ENCODE results near the gene CHERP. TPM values are rescaled to one million over a fixed set of nuclear protein-coding genes. Genes with fewer than 3 reads are reported as not detected.

Gene CHERP, protein sequence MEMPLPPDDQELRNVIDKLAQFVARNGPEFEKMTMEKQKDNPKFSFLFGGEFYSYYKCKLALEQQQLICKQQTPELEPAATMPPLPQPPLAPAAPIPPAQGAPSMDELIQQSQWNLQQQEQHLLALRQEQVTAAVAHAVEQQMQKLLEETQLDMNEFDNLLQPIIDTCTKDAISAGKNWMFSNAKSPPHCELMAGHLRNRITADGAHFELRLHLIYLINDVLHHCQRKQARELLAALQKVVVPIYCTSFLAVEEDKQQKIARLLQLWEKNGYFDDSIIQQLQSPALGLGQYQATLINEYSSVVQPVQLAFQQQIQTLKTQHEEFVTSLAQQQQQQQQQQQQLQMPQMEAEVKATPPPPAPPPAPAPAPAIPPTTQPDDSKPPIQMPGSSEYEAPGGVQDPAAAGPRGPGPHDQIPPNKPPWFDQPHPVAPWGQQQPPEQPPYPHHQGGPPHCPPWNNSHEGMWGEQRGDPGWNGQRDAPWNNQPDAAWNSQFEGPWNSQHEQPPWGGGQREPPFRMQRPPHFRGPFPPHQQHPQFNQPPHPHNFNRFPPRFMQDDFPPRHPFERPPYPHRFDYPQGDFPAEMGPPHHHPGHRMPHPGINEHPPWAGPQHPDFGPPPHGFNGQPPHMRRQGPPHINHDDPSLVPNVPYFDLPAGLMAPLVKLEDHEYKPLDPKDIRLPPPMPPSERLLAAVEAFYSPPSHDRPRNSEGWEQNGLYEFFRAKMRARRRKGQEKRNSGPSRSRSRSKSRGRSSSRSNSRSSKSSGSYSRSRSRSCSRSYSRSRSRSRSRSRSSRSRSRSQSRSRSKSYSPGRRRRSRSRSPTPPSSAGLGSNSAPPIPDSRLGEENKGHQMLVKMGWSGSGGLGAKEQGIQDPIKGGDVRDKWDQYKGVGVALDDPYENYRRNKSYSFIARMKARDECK
- 10 to 100 TPM in 2 of 4 donors, 1 to 10 TPM in 2; 9.8 to 43.9 (median 17.7) TPM for polyA plus RNA-seq
- long read RNA-seq, donor 1, result 0 reads
- long read RNA-seq, donor 2, result 0 reads
- long read RNA-seq, donor 3, partial matches to known transcripts, result 0 of 1 reads
- long read RNA-seq, donor 3, other reads (novel, unspliced or antisense), result 0 of 1 reads
- long read RNA-seq, donor 4, result 0 reads
- long read RNA-seq, donor 5, result 0 reads
- long read RNA-seq, donor 6, partial matches to known transcripts, result 7 of 7 reads
- long read RNA-seq, donor 6, other reads (novel, unspliced or antisense), result 0 of 7 reads
- long read RNA-seq, donor 7, full-length matches to known transcripts, result 2 of 14 reads
- long read RNA-seq, donor 7, partial matches to known transcripts, result 12 of 14 reads
- long read RNA-seq, donor 7, other reads (novel, unspliced or antisense), result 0 of 14 reads
- long read RNA-seq, donor 8, result 0 reads
- long read RNA-seq, donor 9, full-length matches to known transcripts, result 1 of 7 reads
- long read RNA-seq, donor 9, partial matches to known transcripts, result 6 of 7 reads
- long read RNA-seq, donor 9, other reads (novel, unspliced or antisense), result 0 of 7 reads
- long read RNA-seq, donor 10, partial matches to known transcripts, result 6 of 7 reads
- long read RNA-seq, donor 10, other reads (novel, unspliced or antisense), result 0 of 7 reads

DNA sequence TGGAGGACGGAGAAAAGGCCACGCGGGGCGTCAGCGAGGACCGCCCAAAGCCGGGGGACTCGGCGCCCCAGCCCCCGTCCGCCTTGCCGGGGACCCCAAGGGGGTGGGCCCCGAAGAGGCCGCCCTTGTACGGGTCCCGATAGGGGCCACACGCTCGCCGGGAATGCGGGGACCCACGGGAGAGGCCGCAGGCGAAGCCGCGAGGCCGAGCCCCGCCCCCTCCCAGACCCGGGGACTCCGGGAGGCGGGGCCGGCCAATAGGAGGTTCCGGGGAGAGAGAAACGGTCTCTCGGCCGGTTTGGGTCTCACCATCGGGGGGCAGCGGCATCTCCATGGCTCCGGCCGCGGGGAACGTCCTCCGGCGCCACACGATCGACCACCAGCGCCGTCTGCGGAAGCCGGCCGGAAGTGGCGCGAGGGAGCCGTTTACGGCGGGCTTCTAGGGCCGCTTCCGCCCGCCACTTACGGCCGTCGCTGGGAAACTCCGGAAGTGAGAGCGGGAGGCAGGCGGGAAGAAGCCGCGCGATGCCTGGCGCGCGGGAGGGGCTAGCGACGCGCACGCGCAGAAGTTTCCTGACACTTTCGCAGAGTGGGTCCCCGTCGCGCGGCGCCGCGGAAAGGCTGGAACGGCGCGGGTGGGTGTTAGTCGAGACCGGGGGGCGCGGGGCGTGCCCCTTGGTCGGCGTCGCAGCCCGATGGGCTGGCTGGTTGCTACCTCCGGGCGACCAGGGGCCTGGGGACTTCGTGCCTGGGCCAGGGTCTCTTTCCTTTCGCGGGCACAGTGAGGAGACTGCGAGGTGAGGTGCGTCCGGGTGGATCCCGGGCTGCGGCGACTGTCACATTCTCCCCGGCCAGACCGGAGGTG, at the start of gene CHERP:
Gene CHERP, minus strand, starts transcription at position 393 of the 865 bp plus-strand sequence. Its CDS starts 59 bp downstream, at position 334.
- Histone ChIP-seq H3K27me3 (ENCODE audit: control insufficient read depth in 3 of 3, insufficient read depth in 3 of 3, low read length in 3 of 3) (no peaks in the 10 kb centered on the region), H3K27ac (ENCODE audit: low read depth in 1 of 3, low read length in 2 of 3) (peak within 1 kb of the TSS; percentile 33 to 93 (median 83)), H3K9me3 (ENCODE audit: control insufficient read depth in 2 of 2, insufficient read depth in 1 of 2, low read depth in 1 of 2, low read length in 1 of 2) (no peaks in the 10 kb centered on the region), H3K4me1 (ENCODE audit: control insufficient read depth in 3 of 3, insufficient read depth in 2 of 3, low read depth in 1 of 3, low read length in 2 of 3) (peaks cover 0 to 11% (median 3%) of the 10 kb centered on the region in 3 donors), H3K36me3 (ENCODE audit: control insufficient read depth in 3 of 3, insufficient read depth in 2 of 3, low read depth in 1 of 3, low read length in 3 of 3) (peaks cover 0 to 32% (median 2%) of the 10 kb centered on the region in 3 donors), H3K4me3 (ENCODE audit: low read depth in 1 of 3, low read length in 3 of 3) (peak within 1 kb of the TSS; percentile 90 to 93 (median 93))
- DNase-seq, result peak; percentile 95 to 98
- FAIRE-seq, result no peak
- 0% methylated on average over 84 to 108 of the region's 108 CpGs for WGBS, 3 donors

GRCh38 chr19:16590876-16591802, 48.9 kb upstream of the CHERP start:
- peaks cover 0 to 15% (median 5%) of the 10 kb centered on the region in 3 donors for H3K4me1 ChIP-seq (ENCODE audit: control insufficient read depth in 3 of 3, insufficient read depth in 2 of 3, low read depth in 1 of 3, low read length in 2 of 3)
- no peaks in the 10 kb centered on the region for H3K27me3 ChIP-seq (ENCODE audit: control insufficient read depth in 3 of 3, insufficient read depth in 3 of 3, low read length in 3 of 3)

DNA sequence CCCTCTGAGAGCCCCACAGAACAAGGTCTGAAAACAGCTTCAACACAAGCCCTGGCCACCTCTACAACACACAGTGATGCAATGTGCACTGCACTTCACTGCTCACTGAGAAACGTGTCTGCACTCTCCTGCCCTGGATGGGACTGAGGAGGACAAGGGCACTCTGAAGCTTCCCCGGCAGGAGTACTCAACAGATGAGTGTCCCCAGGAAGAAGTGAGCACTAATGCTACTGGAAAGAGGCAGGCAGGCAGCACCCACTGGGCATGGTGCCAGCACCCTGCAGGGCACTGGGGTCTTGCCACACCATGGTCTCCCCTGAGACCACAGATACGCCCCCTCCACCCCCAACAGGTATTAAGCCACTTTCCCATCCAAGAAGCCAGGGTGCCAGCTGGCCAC, 47.7 kb upstream of the CHERP start:
- WGBS, 3 donors, result 33 to 56% (median 35%) methylated on average over 3 of the region's 3 CpGs
- Histone ChIP-seq H3K36me3 (ENCODE audit: control insufficient read depth in 3 of 3, insufficient read depth in 2 of 3, low read depth in 1 of 3, low read length in 3 of 3) (peaks cover 0 to 32% (median 0%) of the 10 kb centered on the region in 3 donors), H3K27me3 (ENCODE audit: control insufficient read depth in 3 of 3, insufficient read depth in 3 of 3, low read length in 3 of 3) (no peaks in the 10 kb centered on the region), H3K9me3 (ENCODE audit: control insufficient read depth in 2 of 2, insufficient read depth in 1 of 2, low read depth in 1 of 2, low read length in 1 of 2) (no peaks in the 10 kb centered on the region), H3K4me1 (ENCODE audit: control insufficient read depth in 3 of 3, insufficient read depth in 2 of 3, low read depth in 1 of 3, low read length in 2 of 3) (peaks cover 3 to 24% (median 7%) of the 10 kb centered on the region in 3 donors), H3K4me3 (ENCODE audit: low read depth in 1 of 3, low read length in 3 of 3) (no peak overlapping the region), H3K27ac (ENCODE audit: low read depth in 1 of 3, low read length in 2 of 3) (no peak overlapping the region)
- FAIRE-seq, result no peak
- no peak for DNase-seq

More at GRCh38 chr19:16590876-16591802, 48.9 kb upstream of the CHERP start:
- peaks cover 0 to 29% (median 0%) of the 10 kb centered on the region in 3 donors for H3K36me3 ChIP-seq (ENCODE audit: control insufficient read depth in 3 of 3, insufficient read depth in 2 of 3, low read depth in 1 of 3, low read length in 3 of 3)
- H3K9me3 ChIP-seq (ENCODE audit: control insufficient read depth in 2 of 2, insufficient read depth in 1 of 2, low read depth in 1 of 2, low read length in 1 of 2), result no peaks in the 10 kb centered on the region
- no peak for FAIRE-seq
- H3K4me3 ChIP-seq (ENCODE audit: low read depth in 1 of 3, low read length in 3 of 3), result no peak overlapping the region
- H3K27ac ChIP-seq (ENCODE audit: low read depth in 1 of 3, low read length in 2 of 3), result no peak overlapping the region
- 82 to 87% (median 83%) methylated on average over 9 of the region's 9 CpGs for WGBS, 3 donors
- DNase-seq, result no peak

- H3K9me3 ChIP-seq (ENCODE audit: control insufficient read depth in 2 of 2, insufficient read depth in 1 of 2, low read depth in 1 of 2, low read length in 1 of 2), result no peaks in the 10 kb centered on the region
- H3K27me3 ChIP-seq (ENCODE audit: control insufficient read depth in 3 of 3, insufficient read depth in 3 of 3, low read length in 3 of 3), result no peaks in the 10 kb centered on the region
- H3K27ac ChIP-seq (ENCODE audit: low read depth in 1 of 3, low read length in 2 of 3), result peak overlapping the region in 1 of 3 donors; percentile 67
- peaks cover 4 to 32% (median 9%) of the 10 kb centered on the region in 3 donors for H3K4me1 ChIP-seq (ENCODE audit: control insufficient read depth in 3 of 3, insufficient read depth in 2 of 3, low read depth in 1 of 3, low read length in 2 of 3)
- WGBS, 3 donors, result 72 to 83% (median 76%) methylated on average over 11 of the region's 11 CpGs
- H3K4me3 ChIP-seq (ENCODE audit: low read depth in 1 of 3, low read length in 3 of 3), result no peak overlapping the region
- DNase-seq (no peak), FAIRE-seq (no peak)
- peaks cover 0 to 28% (median 0%) of the 10 kb centered on the region in 3 donors for H3K36me3 ChIP-seq (ENCODE audit: control insufficient read depth in 3 of 3, insufficient read depth in 2 of 3, low read depth in 1 of 3, low read length in 3 of 3)
Measured at GRCh38 chr19:16588824-16589577, 46.8 kb upstream of the CHERP start.

DNA sequence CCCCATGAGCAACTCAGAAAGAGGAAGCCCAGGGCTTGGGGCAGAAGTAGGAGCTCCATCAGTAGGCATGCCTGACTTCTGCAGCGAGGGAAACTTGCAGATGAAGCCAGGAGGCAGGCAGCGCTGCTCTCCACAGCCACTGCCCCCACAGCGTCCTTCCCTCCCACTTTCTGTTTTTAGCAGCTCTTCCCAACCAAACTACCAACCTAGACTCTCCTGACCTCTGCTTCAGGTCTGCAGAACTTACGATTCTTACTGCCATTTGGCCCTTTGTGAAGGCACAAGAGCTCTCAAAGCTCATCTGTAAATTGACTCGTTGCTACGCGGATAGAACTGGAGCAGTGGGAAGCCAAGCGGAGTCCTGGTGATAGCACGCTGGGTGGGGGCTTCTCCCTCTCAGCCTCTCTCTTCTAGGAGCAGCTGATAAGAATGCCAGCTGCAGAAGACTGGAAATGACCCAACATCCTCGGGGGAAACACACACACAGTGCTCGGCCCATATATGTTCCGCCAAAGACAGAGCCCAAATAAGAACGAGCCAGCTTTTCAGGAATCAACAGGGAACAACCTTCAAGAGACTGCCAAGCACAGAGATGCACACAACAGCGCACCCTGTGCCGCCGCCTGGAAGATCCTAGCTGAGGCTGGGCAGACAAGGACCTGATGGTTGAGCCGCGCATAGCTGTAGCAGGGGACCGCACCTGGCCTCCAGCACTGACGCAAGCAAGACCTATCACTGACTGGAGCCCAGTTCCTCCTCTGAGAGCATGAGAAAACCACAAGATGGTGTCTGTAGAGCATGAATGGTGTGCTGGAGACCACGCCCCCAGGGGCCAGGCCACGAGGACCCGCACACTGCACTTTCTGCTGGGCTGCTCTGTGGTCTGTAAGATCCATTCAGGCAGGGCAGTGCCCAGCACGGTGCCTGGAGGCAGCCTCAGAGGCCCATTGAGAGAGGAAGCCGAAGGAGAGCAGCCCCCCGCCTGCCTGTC, 45.9 kb upstream of the CHERP start:
- Histone ChIP-seq H3K27ac (ENCODE audit: low read depth in 1 of 3, low read length in 2 of 3) (peak overlapping the region in 1 of 3 donors; percentile 67), H3K4me3 (ENCODE audit: low read depth in 1 of 3, low read length in 3 of 3) (no peak overlapping the region), H3K36me3 (ENCODE audit: control insufficient read depth in 3 of 3, insufficient read depth in 2 of 3, low read depth in 1 of 3, low read length in 3 of 3) (peaks cover 0 to 28% (median 0%) of the 10 kb centered on the region in 3 donors), H3K9me3 (ENCODE audit: control insufficient read depth in 2 of 2, insufficient read depth in 1 of 2, low read depth in 1 of 2, low read length in 1 of 2) (no peaks in the 10 kb centered on the region), H3K4me1 (ENCODE audit: control insufficient read depth in 3 of 3, insufficient read depth in 2 of 3, low read depth in 1 of 3, low read length in 2 of 3) (peaks cover 9 to 36% (median 15%) of the 10 kb centered on the region in 3 donors), H3K27me3 (ENCODE audit: control insufficient read depth in 3 of 3, insufficient read depth in 3 of 3, low read length in 3 of 3) (no peaks in the 10 kb centered on the region)
- 42 to 73% (median 49%) methylated on average over 26 of the region's 26 CpGs for WGBS, 3 donors
- DNase-seq, result peak in 1 of 2 donors; percentile 23
- no peak for FAIRE-seq

Data from small intestine (tissue), 16 donors.